Skeletal muscle cell (primary cell): ENCODE measurements around the gene HTRA1.
A peak's percentile ranks its signal among the peaks of the same experiment; 100 is the strongest.

Experiments used
- DNase-seq: peaks from one replicate; pipeline ENCODE4 v3.0.0-alpha.2; 2010; ENCODE audit warnings: low read depth
- H3K4me3 ChIP-seq: 2 replicates; pipeline ENCODE4 v1.5.1; 2011; ENCODE audit warnings: low read depth, mild to moderate bottlenecking, control low read depth, low read length, moderate library complexity

The HTRA1 gene

DNA sequence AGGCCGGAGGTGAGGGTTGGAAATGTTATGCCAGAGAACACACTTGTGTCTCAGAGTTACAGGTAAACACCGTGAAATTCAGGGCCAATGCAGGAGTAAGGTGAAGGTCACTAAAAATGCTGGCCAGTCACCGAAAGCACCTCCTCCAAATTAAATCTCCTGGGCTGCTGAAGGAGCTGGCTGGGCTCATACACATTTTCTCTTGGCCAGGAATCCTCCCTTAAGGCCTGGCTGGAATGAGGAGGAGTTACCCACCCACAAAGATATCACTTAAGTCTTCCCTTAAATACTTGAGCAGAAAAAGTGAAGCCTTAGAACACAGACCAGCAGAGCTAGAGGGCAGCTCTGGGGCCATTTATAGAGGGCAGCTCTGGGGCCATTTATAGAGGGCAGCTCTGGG, 46.3 kb downstream of the HTRA1 start:
- DNase-seq, result no peak
- H3K4me3 ChIP-seq, result no peak overlapping the region

DNA sequence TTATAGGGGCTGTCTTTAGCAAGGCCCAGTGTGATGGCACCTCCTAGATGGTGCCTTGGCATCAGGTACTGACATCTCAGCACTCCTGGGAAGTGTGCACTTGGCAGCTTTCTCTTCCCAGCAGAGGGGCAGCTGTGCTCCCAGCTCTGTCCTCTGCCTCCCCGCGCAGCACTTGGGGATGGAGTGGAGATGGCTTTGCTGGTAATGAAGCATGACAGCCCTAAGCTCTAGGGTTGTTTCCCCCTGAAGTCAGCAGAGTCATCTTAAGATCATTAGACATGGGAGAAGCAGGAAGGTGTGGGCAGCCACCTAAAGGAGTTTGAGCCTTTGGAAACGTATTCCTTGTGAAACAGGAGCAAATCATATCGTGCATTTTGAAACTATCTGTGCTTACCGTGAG, 46.7 kb downstream of the HTRA1 start:
- no peak overlapping the region for H3K4me3 ChIP-seq
- DNase-seq, result no peak

DNA sequence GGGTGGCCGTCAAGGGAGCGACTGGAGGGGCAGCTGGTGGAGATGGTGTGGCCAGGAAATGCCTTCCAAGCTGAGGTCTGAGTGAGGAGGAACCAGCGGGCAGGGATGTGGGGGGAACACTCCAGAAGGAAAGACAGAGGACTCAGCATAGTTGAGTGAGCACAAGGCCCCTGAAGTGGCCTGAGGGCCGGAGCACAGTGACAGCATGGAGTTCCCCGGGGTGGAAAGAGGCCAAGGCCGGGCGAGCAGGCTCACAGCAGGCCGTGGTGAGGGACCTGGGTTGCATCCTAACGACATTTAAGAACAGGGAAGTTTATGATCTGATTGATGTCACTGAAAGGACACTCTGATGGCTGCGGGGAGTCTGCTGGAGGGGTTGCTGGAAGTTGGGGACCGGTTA, 48.0 kb downstream of the HTRA1 start:
- DNase-seq, result no peak
- no peak overlapping the region for H3K4me3 ChIP-seq

DNA sequence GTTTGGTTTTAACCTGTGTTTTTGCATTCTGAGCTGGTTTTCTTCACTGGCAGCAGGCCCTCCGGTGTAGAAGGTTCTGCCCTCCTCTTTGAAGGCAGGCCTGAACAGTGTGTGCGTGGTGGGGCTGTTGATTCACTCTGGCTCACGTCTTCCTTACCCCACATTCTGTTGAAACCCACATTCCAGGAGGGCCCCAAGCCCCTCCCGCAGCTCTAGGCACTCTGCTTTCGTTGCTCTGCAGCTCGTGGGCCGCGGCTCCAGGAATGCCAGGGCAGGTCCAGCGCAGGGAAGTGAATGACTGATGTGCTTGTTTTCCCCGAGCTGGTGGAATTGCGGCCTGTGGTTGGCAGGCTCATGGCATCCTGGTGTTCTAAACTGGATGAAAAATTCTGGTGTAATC, 49.0 kb downstream of the HTRA1 start:
- no peak for DNase-seq

DNA sequence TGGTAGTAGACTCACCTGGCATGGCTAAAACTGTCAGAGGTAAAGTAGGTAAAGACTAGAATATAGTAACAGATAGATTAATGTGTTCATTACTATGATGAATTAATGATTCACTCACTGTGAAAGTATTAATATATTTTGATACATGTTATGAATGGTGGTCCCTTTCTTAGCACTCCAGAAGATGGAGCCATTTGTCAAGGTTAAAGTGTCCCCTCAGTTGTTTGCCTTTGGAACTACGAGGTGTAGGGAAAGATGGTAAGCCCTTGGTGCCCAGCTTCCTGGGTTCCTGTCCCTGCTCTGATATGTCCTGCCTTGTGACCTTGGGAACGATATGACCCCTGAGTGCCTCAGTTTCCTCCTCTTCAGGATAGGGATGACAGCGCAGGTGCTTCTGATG, 49.4 kb downstream of the HTRA1 start:
- no peak overlapping the region for H3K4me3 ChIP-seq
- DNase-seq, result no peak

More for the DNA sequence above, 49.0 kb downstream of the HTRA1 start:
- H3K4me3 ChIP-seq, result no peak overlapping the region

DNA sequence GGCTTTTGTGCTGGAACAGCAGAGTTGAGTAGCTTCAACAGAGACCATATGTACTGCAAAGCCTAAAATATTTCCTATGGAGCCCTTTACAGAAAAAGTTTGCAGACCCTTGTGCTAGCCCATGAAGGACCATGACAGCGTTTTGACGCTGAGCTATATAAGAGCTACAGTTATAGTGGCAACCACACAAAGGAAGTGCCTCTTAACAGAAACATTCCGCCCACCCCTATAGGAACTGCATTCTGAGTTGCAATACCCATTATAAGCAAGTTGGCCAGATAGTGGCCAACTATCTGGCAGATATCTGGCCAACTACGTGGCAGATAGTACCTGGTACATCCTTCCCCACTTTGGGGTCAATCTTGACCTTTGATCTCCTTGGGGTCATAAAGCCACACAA, 51.7 kb downstream of the HTRA1 start:
- no peak for DNase-seq

DNA sequence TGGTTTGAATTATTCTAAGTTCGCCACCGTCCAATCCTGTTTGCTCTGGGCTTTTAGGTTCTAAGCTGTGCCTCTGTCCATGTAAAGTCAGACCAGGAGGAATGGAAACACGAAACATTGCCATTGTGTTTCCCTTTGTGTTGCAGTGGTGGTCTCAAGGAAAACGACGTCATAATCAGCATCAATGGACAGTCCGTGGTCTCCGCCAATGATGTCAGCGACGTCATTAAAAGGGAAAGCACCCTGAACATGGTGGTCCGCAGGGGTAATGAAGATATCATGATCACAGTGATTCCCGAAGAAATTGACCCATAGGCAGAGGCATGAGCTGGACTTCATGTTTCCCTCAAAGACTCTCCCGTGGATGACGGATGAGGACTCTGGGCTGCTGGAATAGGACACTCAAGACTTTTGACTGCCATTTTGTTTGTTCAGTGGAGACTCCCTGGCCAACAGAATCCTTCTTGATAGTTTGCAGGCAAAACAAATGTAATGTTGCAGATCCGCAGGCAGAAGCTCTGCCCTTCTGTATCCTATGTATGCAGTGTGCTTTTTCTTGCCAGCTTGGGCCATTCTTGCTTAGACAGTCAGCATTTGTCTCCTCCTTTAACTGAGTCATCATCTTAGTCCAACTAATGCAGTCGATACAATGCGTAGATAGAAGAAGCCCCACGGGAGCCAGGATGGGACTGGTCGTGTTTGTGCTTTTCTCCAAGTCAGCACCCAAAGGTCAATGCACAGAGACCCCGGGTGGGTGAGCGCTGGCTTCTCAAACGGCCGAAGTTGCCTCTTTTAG, 52.9 kb downstream of the HTRA1 start:
- peak; percentile 80 for DNase-seq

More for the DNA sequence above, 51.7 kb downstream of the HTRA1 start:
- no peak overlapping the region for H3K4me3 ChIP-seq

DNA sequence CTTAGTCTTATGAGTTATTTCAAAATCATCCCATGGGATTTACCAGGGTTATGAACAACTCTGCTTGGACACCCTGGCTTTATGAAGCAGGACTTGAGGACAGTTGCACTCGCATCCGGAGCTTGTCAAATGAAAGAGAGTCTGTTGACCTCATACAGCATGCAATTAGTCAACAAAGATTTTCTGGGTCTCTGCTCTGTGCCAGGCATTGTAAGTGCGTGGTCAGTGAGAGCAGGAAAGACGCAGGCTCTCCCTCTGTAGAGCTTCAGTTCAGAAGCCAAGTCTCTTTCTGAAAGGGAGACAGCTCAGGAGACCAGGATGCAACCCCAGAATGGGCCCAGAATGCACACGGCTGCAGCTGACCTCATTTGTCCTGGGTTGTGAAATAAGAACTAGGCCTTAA, 53.7 kb downstream of the HTRA1 start:
- peak; percentile 76 for DNase-seq

More for the DNA sequence above, 52.9 kb downstream of the HTRA1 start:
- H3K4me3 ChIP-seq, result no peak overlapping the region

DNA sequence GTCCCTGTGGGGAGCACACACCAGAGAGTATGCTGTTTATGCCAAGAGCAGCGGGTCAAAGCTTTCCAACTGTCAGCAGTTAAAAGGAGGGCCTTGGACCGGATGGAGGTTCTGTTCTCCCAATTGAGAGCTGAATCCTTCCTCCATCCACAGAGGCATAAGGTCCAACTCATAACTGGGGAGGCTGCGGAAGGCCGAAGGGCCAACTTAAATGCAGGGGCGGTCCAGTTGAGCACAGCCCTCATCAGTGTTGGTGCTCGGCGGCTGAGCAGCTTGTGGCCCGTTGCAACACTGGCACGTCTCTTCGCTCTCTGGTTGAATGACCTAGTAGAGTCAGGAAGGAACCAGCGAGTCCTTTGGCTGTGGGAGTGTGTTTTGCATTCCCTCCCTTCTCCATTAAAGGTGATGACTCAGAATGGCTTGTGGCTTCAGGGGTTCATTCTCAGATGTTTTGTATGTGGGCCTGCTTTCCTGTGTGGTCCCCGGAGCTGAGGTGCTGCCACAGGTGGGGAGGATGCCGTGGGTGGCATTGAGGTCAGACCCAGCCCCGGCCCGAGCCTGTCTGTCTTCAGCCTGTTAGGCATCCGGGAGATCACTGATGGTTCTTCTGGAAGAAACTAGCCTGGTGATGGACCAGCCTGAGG, 54.4 kb downstream of the HTRA1 start:
- H3K4me3 ChIP-seq, result no peak overlapping the region
- no peak for DNase-seq

More for the DNA sequence above, 53.7 kb downstream of the HTRA1 start:
- H3K4me3 ChIP-seq, result no peak overlapping the region

DNA sequence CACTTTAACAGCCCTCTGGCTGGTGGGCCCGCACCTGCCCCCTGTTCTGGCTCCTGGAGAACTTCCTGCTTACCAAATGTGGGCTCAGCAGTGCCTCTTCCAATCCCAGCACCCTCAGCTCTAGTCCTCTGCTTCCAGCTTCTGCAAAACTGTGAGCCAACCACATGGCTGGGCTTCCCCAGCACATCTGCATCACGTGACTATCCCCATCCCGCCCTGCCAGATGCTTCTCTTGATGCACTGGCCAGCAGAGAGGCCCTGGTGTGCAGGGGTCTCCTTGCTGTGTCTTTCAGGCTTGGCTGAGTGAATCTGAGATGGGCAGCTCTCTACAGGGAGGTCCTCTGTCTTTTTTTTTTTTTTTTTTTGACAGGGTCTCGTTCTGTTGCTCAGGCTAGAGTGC, 55.4 kb downstream of the HTRA1 start:
- no peak for DNase-seq

DNA sequence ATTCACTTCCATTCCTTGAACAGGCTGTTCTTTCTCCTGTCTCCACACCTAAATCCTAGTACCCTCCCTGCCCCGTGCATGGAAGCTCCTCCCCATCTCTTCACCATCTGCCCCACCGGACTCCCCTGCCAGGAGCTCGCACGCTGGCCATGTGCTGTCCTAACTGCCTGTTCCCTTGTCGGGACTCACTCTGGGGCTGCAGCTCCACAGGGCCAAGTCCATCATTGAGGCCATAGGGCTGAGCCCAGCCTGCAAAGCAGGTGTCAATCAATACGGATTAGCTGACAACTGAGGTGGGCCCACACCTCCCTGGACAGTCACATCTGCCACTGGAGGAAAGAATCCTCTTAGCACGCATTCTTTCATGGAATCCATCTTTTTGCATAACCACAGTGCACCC, 57.8 kb downstream of the HTRA1 start:
- DNase-seq, result no peak
- H3K4me3 ChIP-seq, result no peak overlapping the region

More for the DNA sequence above, 55.4 kb downstream of the HTRA1 start:
- H3K4me3 ChIP-seq, result no peak overlapping the region

DNA sequence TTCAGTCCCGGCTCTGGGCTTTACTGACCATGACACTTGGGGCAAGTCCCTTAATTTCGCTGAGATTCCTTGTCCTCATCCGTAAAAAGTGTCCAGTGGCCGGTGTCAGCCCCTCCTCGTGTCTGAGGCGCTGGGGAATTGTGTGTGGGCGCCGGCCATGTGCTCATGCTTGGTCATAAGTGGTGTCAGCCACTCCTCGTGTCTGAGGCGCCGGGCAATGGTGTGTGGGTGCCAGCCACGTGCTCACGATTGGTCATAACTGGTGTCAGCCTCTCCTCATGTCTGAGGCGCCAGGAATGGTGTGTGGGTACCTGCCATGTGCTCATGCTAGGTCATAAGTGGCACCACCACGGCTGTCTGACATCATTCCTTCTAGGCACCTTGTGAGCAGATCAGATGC, 58.5 kb downstream of the HTRA1 start:
- DNase-seq, result no peak
- H3K4me3 ChIP-seq, result no peak overlapping the region

DNA sequence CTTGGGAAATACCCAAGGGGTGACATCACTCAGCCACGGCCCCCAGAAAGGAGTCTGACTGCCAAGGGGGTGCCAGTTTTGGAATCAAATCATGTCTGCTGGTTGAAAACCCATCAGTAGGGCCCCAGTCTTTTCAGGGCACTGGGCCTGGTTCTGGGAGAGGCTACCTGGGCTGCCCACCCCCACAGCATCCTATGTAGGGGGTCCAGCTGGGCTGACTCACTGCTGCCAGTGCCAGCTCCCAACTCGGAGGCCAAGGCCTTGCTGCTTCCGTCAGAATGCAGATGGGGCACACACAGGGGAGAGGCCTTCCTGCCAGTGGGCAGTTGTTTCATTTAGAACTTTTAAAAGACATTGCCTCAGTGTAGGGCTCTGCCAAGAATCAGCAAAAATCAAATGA, 59.7 kb downstream of the HTRA1 start:
- H3K4me3 ChIP-seq, result no peak overlapping the region
- no peak for DNase-seq

DNA sequence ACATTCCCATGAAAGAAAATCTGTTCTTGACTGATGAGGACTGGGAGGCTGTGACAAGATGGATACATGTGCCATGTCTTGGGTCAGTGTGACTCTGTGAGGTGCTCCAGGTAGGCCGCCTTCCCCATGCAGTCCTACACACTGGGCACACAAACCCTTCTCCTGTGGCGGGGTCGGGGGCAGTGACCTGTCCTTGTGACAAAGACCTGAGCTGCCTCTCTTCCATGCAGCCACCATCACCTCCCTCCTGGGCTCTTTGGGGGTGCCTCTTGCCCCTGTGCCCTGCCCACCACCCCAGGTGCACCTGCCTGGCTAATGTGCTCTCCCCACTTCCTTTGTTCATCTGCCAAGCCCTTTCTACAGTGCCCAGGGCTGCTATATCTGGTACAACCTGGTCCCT, 63.5 kb downstream of the HTRA1 start:
- no peak for DNase-seq
- no peak overlapping the region for H3K4me3 ChIP-seq

DNA sequence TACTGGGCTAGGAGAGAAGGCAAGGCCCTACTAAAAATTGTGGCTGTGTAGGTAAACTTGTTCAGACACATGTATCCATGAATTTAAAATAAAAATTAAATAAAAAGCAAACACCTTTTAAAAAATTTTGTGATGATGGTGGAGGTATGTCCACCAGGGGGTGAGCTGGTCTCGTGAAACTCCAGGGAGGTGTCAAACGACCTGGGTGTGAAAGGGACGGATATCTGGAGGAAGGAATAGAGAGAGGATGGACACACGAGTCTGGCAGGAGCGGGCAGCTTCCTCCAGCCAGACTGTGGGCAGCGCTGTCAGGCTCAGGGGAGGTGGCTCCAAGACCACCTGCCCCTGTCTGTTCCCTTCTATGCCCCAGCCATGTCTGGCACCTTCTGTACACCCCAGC, 64.4 kb downstream of the HTRA1 start:
- DNase-seq, result no peak

DNA sequence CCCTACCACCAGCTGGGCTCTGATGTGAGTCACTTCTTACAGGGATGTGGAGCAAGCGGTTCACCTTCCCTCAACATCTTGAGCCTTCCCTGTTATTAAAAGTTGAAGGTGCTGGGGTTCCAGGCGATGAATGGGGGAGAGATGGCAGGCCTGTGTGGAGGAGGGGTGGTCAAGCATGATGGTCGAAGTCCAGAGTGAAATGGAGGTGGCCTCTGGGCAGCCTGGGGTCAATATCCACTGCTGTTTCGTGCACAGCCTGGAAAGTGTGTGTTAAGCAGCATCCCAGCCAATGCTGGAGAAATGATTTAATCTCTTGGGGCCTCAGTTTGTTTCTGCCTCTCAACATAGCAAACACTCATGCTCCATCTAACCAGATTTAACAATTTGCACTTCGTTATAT, 65.5 kb downstream of the HTRA1 start:
- no peak for DNase-seq
- no peak overlapping the region for H3K4me3 ChIP-seq

More for the DNA sequence above, 64.4 kb downstream of the HTRA1 start:
- H3K4me3 ChIP-seq, result no peak overlapping the region

DNA sequence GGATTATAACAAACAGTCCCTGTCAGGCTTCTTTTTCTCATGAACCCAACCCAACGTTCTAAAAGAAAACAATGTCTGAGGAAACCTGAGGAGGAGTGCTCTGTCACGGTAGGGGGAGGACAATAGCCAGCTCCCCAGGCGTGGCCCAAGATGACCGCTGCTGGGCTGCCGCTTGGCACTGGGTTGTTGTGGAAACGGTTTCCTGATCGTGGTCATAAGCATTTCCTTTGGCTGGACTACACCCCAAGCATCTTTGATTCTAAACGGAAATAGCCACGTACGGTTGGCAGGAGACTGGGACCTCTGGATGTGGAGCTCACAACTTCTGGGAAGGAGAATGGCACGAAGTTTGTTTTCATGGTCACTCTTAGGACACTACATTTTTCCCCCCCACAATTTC, 68.8 kb downstream of the HTRA1 start:
- DNase-seq, result no peak
- H3K4me3 ChIP-seq, result no peak overlapping the region

DNA sequence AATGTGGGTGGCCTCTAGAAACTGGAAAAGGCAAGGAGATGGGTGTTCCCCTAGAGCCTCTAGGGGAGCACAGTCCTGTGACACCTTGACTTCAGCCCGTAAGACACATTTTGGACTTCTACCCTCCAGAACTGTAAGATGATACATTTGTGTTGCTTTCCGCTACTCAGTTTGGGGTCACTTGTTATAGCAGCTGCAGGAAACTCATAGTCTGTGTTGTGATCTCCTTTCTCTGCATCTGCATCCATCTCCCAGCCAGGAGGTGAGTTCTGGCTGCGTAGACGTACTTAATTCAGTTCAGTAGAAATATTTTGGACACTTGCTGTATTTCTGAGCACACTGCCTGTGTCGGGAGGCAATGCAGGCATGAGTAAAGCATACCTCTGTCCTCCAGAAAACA, 69.9 kb downstream of the HTRA1 start:
- no peak overlapping the region for H3K4me3 ChIP-seq
- no peak for DNase-seq

DNA sequence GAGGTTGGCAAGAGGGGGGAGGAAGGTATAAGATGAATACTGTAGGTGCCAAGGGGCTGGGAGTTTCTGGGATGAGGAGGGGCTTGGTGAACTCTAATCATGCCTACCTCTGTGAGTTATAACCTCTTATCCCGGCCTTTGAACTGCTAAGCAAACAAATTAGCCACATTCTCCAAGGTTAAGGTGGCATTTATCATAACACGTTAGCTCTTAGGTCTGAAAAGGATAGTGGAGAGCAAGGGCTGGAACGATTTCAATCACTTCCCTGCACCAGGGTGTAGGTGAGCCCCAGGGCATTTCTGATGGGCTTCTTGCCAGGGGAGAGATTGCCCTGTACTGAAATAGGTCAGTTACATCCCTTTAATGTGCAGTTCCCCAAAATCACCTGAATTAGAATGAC, 70.6 kb downstream of the HTRA1 start:
- no peak overlapping the region for H3K4me3 ChIP-seq
- no peak for DNase-seq

DNA sequence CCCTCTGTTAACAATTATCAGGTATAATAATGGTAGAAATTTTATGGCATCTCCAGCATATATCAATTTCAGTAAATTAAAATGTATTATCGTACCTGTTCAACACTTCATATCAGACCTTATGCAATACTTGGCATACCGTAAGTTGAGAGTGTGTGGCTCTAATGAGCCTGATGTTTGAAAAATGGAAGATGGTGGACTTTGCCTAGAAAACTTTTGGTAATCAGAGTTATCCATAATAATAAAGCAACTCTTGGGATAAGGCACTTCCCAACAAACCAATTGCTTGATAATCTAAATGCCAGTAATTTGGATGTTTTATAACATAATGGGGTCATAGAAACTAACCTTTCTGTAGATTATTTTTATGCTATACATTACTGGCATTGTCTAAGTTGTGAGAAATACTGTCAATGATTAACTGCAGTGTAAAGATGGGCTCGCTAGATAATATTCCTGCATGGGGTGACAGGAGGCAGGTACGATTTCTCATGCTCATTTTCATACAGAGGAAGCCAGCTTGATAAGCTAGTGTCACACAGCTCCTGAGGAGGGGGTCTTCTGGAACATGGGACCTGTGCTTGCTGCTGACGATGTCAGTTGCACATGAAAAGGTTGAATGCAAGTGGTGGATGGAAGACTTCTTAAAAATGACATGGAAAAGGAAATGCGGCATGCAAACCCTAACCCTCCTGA, 71.4 kb downstream of the HTRA1 start:
- no peak overlapping the region for H3K4me3 ChIP-seq
- DNase-seq, result no peak

DNA sequence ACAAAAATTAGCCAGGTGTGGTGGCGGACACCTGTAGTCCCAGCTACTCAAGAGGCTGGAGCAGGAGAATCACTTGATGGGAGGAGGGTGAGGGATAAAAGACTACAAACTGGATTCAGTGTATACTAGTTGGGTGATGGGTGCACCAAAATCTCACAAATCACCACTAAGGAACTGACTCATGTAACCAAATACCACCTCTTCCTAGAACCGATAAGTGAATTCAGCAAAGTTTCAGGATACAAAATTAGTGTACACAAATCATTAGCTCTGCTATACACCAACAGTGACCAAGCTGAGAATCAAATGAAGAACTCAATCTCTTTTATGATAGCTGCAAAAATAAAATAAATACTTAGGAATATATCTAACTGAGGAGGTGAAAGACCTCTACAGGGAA, 76.2 kb downstream of the HTRA1 start:
- H3K4me3 ChIP-seq, result no peak overlapping the region
- no peak for DNase-seq
